Measurements from ENCODE around the gene RAB27A. TPM values are rescaled to one million over a fixed set of nuclear protein-coding genes. Genes with fewer than 3 reads are reported as not detected.
"Not testable (repeated sequence)": the region's sequence is repeated elsewhere in the genome, so short reads cannot be mapped to it uniquely, and the experiment has no call there.

RAB27A gene
- total RNA-seq, 1 donor: 7.2 TPM

DNA sequence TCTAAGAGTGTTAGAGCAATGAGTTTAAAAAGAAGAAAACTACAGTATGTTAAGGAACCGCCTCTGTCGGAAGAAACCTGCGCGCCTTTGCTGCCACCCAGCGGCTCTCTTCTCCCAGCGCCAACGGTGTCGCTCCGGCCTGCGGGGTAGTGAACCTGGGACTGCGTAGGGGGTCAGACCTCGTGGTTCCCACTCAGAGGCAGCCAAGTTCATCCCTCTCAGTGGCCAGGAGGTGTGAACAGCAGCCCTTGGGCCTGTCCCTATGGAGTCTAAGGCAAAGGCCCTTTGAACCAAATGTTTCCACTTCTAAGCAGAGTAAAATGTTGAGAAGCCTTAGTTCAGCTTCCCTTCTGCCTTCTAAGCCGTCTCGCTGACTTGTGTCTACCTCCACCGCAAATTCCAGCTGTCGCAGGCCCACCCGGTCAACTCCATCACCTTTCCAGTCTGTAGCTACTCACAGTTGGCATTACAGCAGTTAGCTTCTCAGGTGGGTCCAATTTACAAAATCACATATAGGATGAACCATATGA lies 980 bp upstream of the RAB27A start:
- Histone ChIP-seq H3K27me3 (ENCODE audit: insufficient read depth, low read length) (no peaks in the 10 kb centered on the region), H3K4me3 (ENCODE audit: insufficient read depth, low read length) (peak overlapping the region; percentile 95), H4K20me1 (ENCODE audit: insufficient read depth, low read length) (no peaks in the 10 kb centered on the region), H3K9me3 (ENCODE audit: low read depth, low read length) (no peaks in the 10 kb centered on the region), H3K79me2 (ENCODE audit: insufficient read depth, low read length) (peaks cover 7% of the 10 kb centered on the region), H3K36me3 (ENCODE audit: insufficient read depth, low read length) (no peaks in the 10 kb centered on the region), H3K4me1 (ENCODE audit: insufficient read depth, low read length) (peaks cover 4% of the 10 kb centered on the region), H2AFZ (ENCODE audit: low read length) (peak overlapping the region; percentile 98), H3K27ac (ENCODE audit: low read depth, low read length) (peak overlapping the region; percentile 83), H3K4me2 (ENCODE audit: insufficient read depth, low read length) (peak overlapping the region; percentile 93)
- TF ChIP-seq, protein P1, sequence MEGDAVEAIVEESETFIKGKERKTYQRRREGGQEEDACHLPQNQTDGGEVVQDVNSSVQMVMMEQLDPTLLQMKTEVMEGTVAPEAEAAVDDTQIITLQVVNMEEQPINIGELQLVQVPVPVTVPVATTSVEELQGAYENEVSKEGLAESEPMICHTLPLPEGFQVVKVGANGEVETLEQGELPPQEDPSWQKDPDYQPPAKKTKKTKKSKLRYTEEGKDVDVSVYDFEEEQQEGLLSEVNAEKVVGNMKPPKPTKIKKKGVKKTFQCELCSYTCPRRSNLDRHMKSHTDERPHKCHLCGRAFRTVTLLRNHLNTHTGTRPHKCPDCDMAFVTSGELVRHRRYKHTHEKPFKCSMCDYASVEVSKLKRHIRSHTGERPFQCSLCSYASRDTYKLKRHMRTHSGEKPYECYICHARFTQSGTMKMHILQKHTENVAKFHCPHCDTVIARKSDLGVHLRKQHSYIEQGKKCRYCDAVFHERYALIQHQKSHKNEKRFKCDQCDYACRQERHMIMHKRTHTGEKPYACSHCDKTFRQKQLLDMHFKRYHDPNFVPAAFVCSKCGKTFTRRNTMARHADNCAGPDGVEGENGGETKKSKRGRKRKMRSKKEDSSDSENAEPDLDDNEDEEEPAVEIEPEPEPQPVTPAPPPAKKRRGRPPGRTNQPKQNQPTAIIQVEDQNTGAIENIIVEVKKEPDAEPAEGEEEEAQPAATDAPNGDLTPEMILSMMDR (IDR thresholded peaks at IDR 0.05; ENCODE audit: extremely low read depth, low read depth, low read length): peak; percentile 92
- DNase-seq (ENCODE audit: insufficient read length, low spot score, missing footprints): peak; percentile 94

DNA sequence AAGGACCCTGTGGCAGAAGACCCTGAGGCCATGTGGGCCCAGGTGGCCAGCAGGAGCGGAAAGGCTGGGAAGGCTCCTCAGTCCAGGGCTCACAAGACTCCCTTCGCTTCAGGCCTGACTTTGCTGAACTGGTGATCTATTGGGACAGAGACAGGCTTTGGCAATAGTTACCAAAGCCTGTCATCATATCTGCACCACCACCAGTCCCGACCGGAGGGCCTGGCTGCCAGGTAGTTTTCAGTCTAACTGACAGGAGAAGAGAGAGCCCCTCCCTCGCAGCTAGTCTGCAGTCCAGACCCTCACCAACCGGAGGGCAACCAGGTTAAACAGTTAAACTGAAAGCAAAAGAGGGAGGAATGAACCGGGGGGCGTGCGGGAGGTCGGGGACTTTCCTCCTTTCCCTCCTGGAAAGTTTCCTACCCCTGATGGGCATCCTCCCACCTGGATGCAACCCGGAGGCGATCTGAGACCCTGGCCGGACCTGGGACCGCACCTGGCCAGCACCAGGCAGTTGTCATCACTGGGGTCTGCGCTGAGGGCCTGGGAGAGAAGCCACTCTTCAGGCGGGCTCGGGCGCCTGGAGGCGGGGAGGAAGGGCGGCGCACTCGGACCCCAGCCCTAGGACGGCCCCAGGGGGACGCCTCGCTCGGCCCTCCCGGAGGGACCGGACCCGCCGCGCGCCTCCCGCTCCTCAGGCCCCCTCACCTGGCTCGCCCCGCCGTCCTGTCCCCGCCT lies 435 bp downstream of the RAB27A start:
- DNase-seq (ENCODE audit: insufficient read length, low spot score, missing footprints): peak; percentile 81
- Histone ChIP-seq H3K27ac (ENCODE audit: low read depth, low read length) (peak overlapping the region; percentile 83), H3K36me3 (ENCODE audit: insufficient read depth, low read length) (no peaks in the 10 kb centered on the region), H3K4me3 (ENCODE audit: insufficient read depth, low read length) (peak overlapping the region; percentile 95), H3K79me2 (ENCODE audit: insufficient read depth, low read length) (peaks cover 12% of the 10 kb centered on the region), H2AFZ (ENCODE audit: low read length) (peak overlapping the region; percentile 98), H3K4me2 (ENCODE audit: insufficient read depth, low read length) (peak overlapping the region; percentile 93), H3K27me3 (ENCODE audit: insufficient read depth, low read length) (no peaks in the 10 kb centered on the region), H4K20me1 (ENCODE audit: insufficient read depth, low read length) (no peaks in the 10 kb centered on the region), H3K9me3 (ENCODE audit: low read depth, low read length) (no peaks in the 10 kb centered on the region), H3K4me1 (ENCODE audit: insufficient read depth, low read length) (peaks cover 4% of the 10 kb centered on the region)
- TF ChIP-seq, protein P1 (IDR thresholded peaks at IDR 0.05; ENCODE audit: extremely low read depth, low read depth, low read length): no peak

DNA sequence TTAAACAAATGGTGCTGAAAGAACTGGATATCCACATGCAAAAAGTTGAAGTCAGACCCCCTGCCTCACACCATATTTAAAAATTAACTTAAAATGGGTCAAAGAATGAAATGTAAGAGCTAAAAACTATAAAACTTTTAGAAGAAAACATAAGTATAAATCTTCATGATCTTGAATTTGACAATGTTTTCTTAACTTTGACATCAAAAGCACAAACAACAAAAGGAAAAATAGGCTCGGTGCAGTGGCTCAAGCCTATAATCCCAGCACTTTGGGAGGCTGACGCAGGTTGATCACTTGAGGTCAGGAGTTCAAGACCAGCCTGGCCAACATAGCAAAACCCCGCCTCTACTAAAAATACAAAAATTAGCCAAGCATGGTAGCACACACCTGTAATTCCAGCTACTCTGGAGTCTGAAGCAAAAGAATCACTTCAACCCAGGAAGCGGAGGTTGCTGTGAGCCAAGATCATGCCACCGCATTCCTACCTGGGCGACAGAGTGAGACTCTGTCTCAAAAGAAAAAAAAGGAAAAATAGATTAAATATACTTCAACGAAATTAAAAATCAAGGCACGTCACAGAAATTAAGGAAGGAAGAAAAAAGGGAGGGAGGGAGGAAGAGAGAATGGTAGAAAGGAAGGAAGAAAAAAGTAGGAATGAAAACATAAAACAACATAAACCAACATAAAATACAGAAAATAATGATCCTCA lies 1.5 kb downstream of the RAB27A start:
- H2AFZ ChIP-seq (ENCODE audit: low read length): no peak overlapping the region
- H3K36me3 ChIP-seq (ENCODE audit: insufficient read depth, low read length): no peaks in the 10 kb centered on the region
- no peaks in the 10 kb centered on the region for H3K9me3 ChIP-seq (ENCODE audit: low read depth, low read length)
- H3K79me2 ChIP-seq (ENCODE audit: insufficient read depth, low read length): peaks cover 15% of the 10 kb centered on the region
- no peak overlapping the region for H3K4me3 ChIP-seq (ENCODE audit: insufficient read depth, low read length)
- no peaks in the 10 kb centered on the region for H3K27me3 ChIP-seq (ENCODE audit: insufficient read depth, low read length)
- no peak overlapping the region for H3K27ac ChIP-seq (ENCODE audit: low read depth, low read length)
- no peak overlapping the region for H3K4me2 ChIP-seq (ENCODE audit: insufficient read depth, low read length)
- peaks cover 4% of the 10 kb centered on the region for H3K4me1 ChIP-seq (ENCODE audit: insufficient read depth, low read length)
- H4K20me1 ChIP-seq (ENCODE audit: insufficient read depth, low read length): no peaks in the 10 kb centered on the region
- TF ChIP-seq, protein P1 (IDR thresholded peaks at IDR 0.05; ENCODE audit: extremely low read depth, low read depth, low read length): no peak
- DNase-seq (ENCODE audit: insufficient read length, low spot score, missing footprints): no peak

DNA sequence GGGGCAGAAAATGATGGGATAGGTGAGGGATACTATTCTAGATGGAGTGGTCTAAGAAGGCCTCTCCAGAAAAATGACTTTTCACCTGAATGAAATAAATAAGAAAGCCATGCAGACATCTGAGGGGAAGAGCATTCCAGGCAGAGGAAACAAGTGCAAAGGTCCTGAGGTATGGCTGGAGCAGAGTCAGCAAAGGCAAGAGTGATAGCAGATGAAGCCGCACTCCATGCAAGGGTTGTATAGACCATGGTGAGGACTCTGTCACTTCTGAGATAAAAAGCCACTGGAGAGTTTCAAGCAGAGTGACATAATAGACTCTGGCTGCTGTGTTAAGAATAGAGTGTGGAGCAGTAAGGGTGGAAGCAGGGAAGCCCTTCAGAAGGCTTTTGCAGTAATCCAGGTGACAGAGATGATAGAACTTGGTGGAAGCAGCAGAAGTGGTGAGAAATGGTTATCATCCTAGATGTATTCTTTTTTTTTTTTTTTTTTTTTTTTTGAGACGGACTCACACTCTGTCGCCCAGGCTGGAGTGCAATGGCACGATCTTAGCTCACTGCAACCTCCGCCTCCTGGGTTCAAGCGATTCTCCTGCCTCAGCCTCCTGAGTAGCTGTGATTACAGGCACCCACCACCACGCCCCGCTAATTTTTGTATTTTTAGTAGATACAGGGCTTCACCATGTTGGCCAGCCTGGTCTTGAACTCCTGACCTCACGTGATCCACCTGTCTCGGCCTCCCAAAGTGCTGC lies 3.0 kb downstream of the RAB27A start:
- Histone ChIP-seq H3K4me1 (ENCODE audit: insufficient read depth, low read length) (peaks cover 16% of the 10 kb centered on the region), H3K79me2 (ENCODE audit: insufficient read depth, low read length) (peaks cover 15% of the 10 kb centered on the region)
- not testable (repeated sequence) for H3K27ac ChIP-seq (ENCODE audit: low read depth, low read length); H3K36me3 ChIP-seq (ENCODE audit: insufficient read depth, low read length); H2AFZ ChIP-seq (ENCODE audit: low read length); H3K4me3 ChIP-seq (ENCODE audit: insufficient read depth, low read length); H3K9me3 ChIP-seq (ENCODE audit: low read depth, low read length); H3K4me2 ChIP-seq (ENCODE audit: insufficient read depth, low read length); H3K27me3 ChIP-seq (ENCODE audit: insufficient read depth, low read length); DNase-seq (ENCODE audit: insufficient read length, low spot score, missing footprints); H4K20me1 ChIP-seq (ENCODE audit: insufficient read depth, low read length)

Measured in osteoblast (primary cell).